Progenitor cell of endocrine pancreas (in vitro differentiated cells): ENCODE data around the gene AK9. TPM values are rescaled to one million over a fixed set of nuclear protein-coding genes. Genes with fewer than 3 reads are reported as not detected.
"Not testable (repeated sequence)": the region's sequence is repeated elsewhere in the genome, so short reads cannot be mapped to it uniquely, and the experiment has no call there.

ENCODE experiments used
- DNase-seq: peaks from one replicate; pipeline ENCODE4 v3.0.0; 2021; ENCODE audit warnings: low spot score; ENCODE audit not compliant: unreplicated experiment
- H3K27ac Mint-ChIP-seq: 2 replicates; pipeline ENCODE4 v1.8.0; 2021; ENCODE audit warnings: mild to moderate bottlenecking, moderate library complexity, mixed read lengths
- H3K27me3 Mint-ChIP-seq: 2 replicates; pipeline ENCODE4 v1.8.0; 2021; ENCODE audit warnings: mixed read lengths
- H3K36me3 Mint-ChIP-seq: 2 replicates; pipeline ENCODE4 v1.8.0; 2022; ENCODE audit warnings: mixed read lengths; ENCODE audit not compliant: insufficient read depth
- H3K4me1 Mint-ChIP-seq: 2 replicates; pipeline ENCODE4 v1.8.0; 2021; ENCODE audit warnings: low read depth, mixed read lengths
- H3K4me3 Mint-ChIP-seq: 2 replicates; pipeline ENCODE4 v1.8.0; 2021; ENCODE audit warnings: low read depth, mild to moderate bottlenecking, moderate library complexity, mixed read lengths
- H3K9me3 Mint-ChIP-seq: 2 replicates; pipeline ENCODE4 v1.8.0; 2021; ENCODE audit warnings: low read depth, mixed read lengths
- CTCF ChIP-seq: fragments of 200-600 bp; sonication (generic); IDR thresholded peaks from one replicate; pipeline ENCODE4 v1.5.0; 2021; ENCODE audit warnings: antibody characterized with exemption, mild to moderate bottlenecking; ENCODE audit not compliant: unreplicated experiment
- total RNA-seq: library from RNA; stranded (reverse); gene quantifications from 2 replicates; pipeline ENCODE4 v1.2.1, GENCODE V29; 2021

Gene AK9
- total RNA-seq, 1 donor from 2014 or later: 12.8 TPM

GRCh38 chr6:109713097-109713496 is 22.1 kb upstream of the AK9 start:
- TF ChIP-seq CTCF: no peak
- Mint-ChIP-seq H3K27ac (no peak overlapping the region), H3K36me3 (peaks cover 28% of the 10 kb centered on the region), H3K27me3 (no peaks in the 10 kb centered on the region), H3K4me1 (peaks cover 4% of the 10 kb centered on the region), H3K4me3 (no peak overlapping the region), H3K9me3 (peaks cover 30% of the 10 kb centered on the region)
- DNase-seq: no peak

- H3K36me3 Mint-ChIP-seq: peaks cover 28% of the 10 kb centered on the region
- not testable (repeated sequence) for DNase-seq, H3K27me3 Mint-ChIP-seq, H3K27ac Mint-ChIP-seq, H3K4me3 Mint-ChIP-seq, H3K4me1 Mint-ChIP-seq
- peaks cover 30% of the 10 kb centered on the region for H3K9me3 Mint-ChIP-seq
Measured at GRCh38 chr6:109708099-109708498, 17.1 kb upstream of the AK9 start.

- no peak overlapping the region for H3K27ac Mint-ChIP-seq
- peaks cover 25% of the 10 kb centered on the region for H3K36me3 Mint-ChIP-seq
Measured at GRCh38 chr6:109706513-109706912, 15.5 kb upstream of the AK9 start.

GRCh38 chr6:109705258-109705657 is 14.3 kb upstream of the AK9 start:
- Mint-ChIP-seq H3K4me1 (peaks cover 1% of the 10 kb centered on the region), H3K36me3 (peaks cover 18% of the 10 kb centered on the region), H3K4me3 (no peak overlapping the region), H3K27me3 (no peaks in the 10 kb centered on the region), H3K27ac (no peak overlapping the region), H3K9me3 (peaks cover 19% of the 10 kb centered on the region)
- DNase-seq: peak; percentile 72
- peak; percentile 100 for TF ChIP-seq CTCF

More at GRCh38 chr6:109706513-109706912, 15.5 kb upstream of the AK9 start:
- no peak for DNase-seq
- Mint-ChIP-seq H3K4me3 (no peak overlapping the region), H3K4me1 (peaks cover 1% of the 10 kb centered on the region), H3K9me3 (peaks cover 28% of the 10 kb centered on the region), H3K27me3 (no peaks in the 10 kb centered on the region)
- no peak for TF ChIP-seq CTCF

GRCh38 chr6:109702791-109703190 is 11.8 kb upstream of the AK9 start:
- no peak for DNase-seq
- H3K4me1 Mint-ChIP-seq: peaks cover 1% of the 10 kb centered on the region
- no peaks in the 10 kb centered on the region for H3K27me3 Mint-ChIP-seq
- no peak overlapping the region for H3K4me3 Mint-ChIP-seq
- no peaks in the 10 kb centered on the region for H3K9me3 Mint-ChIP-seq
- TF ChIP-seq CTCF: no peak
- H3K36me3 Mint-ChIP-seq: no peaks in the 10 kb centered on the region
- no peak overlapping the region for H3K27ac Mint-ChIP-seq

GRCh38 chr6:109701774-109702173 is 10.8 kb upstream of the AK9 start:
- Mint-ChIP-seq H3K27ac (no peak overlapping the region), H3K36me3 (no peaks in the 10 kb centered on the region), H3K4me3 (no peak overlapping the region), H3K9me3 (no peaks in the 10 kb centered on the region), H3K4me1 (peaks cover 1% of the 10 kb centered on the region), H3K27me3 (no peaks in the 10 kb centered on the region)
- no peak for TF ChIP-seq CTCF
- no peak for DNase-seq
